Amniotic epithelial cell (primary cell): ENCODE results near the gene CD6.
A peak's percentile ranks its signal among the peaks of the same experiment; 100 is the strongest.

Source experiments
- DNase-seq: peaks from one replicate; pipeline ENCODE4 v3.0.0-alpha.2; 2010; ENCODE audit warnings: low read depth

Gene CD6

GRCh38 chr11:60985991-60986915 is 14.8 kb downstream of the CD6 start:
- peak; percentile 50 for DNase-seq

GRCh38 chr11:60987577-60988277 is 16.2 kb downstream of the CD6 start:
- no peak for DNase-seq

- no peak for DNase-seq
These were observed 17.2 kb downstream of the CD6 start for GRCh38 chr11:60988658-60989057.

GRCh38 chr11:60989093-60989650 is 17.7 kb downstream of the CD6 start:
- no peak for DNase-seq

GRCh38 chr11:60991457-60991856 is 20.0 kb downstream of the CD6 start:
- no peak for DNase-seq

- no peak for DNase-seq
These were observed 21.4 kb downstream of the CD6 start for GRCh38 chr11:60992842-60993409.

GRCh38 chr11:60993615-60994014 is 22.1 kb downstream of the CD6 start:
- DNase-seq: no peak

GRCh38 chr11:60994541-60995080 is 23.1 kb downstream of the CD6 start:
- no peak for DNase-seq

- DNase-seq: no peak
These were observed 24.3 kb downstream of the CD6 start for GRCh38 chr11:60995798-60996197.

GRCh38 chr11:60996381-60997138 is 25.1 kb downstream of the CD6 start:
- DNase-seq: no peak

- no peak for DNase-seq
These were observed 28.9 kb downstream of the CD6 start for GRCh38 chr11:61000426-61000825.

GRCh38 chr11:61001931-61002330 is 30.5 kb downstream of the CD6 start:
- DNase-seq: no peak

GRCh38 chr11:61002598-61002997 is 31.1 kb downstream of the CD6 start:
- DNase-seq: no peak

GRCh38 chr11:61004180-61004611 is 32.7 kb downstream of the CD6 start:
- DNase-seq: peak; percentile 92

GRCh38 chr11:61004761-61005181 is 33.3 kb downstream of the CD6 start:
- DNase-seq: peak; percentile 51

GRCh38 chr11:61007383-61007955 is 36.0 kb downstream of the CD6 start:
- DNase-seq: no peak

GRCh38 chr11:61007956-61008896 is 36.7 kb downstream of the CD6 start:
- no peak for DNase-seq

GRCh38 chr11:61008971-61009370 is 37.5 kb downstream of the CD6 start:
- DNase-seq: no peak

GRCh38 chr11:61009392-61010275 is 38.2 kb downstream of the CD6 start:
- no peak for DNase-seq
